B cell (primary cell): Measurements from ENCODE around the gene INPP4A. TPM values are rescaled to one million over a fixed set of nuclear protein-coding genes. Genes with fewer than 3 reads are reported as not detected.

Source experiments
- ATAC-seq: fragments of 200-7000 bp; cut with Tn5 transposase; one replicate; pipeline ENCODE4 v1.10.0; 2021; ENCODE audit warnings: low read depth, mild to moderate bottlenecking, moderate number of reproducible peaks, moderate library complexity
- CTCF ChIA-PET: fragments of 350-600 bp; sonication (Branson Sonifier 250); formaldehyde crosslinking; loops from one replicate; lab custom pipeline; 2021; ENCODE audit warnings: antibody characterized with exemption, inconsistent platforms; lab: Charles Lee
- POLR2A ChIA-PET: fragments of 350-600 bp; sonication (Branson Sonifier 250); formaldehyde crosslinking; loops from one replicate; lab custom pipeline; 2021; ENCODE audit warnings: antibody characterized with exemption; lab: Charles Lee
- DNase-seq: peaks from one replicate; pipeline ENCODE4 v3.0.0; 2013
- H2AFZ ChIP-seq: 2 replicates; pipeline ENCODE4 v1.6.1; 2012; ENCODE audit warnings: mild to moderate bottlenecking, low read depth, low read length; ENCODE audit not compliant: insufficient read depth, poor library complexity, severe bottlenecking
- H3K27ac ChIP-seq, 2 donors: 1 replicate in 1 of 2; 2 replicates in 1 of 2; pipeline ENCODE4 v1.5.1; 2012 to 2013; ENCODE audit warnings: low read length in 2 of 2, mild to moderate bottlenecking in 2 of 2, moderate library complexity in 1 of 2
- H3K27me3 ChIP-seq, 4 experiments: fragments of 200-600 bp in 1 of 4; sonication (generic) in 1 of 4; replicated peaks in 1 of 4; 1 replicate in 2 of 4; 2 replicates in 2 of 4; pipeline versions ENCODE4 v1.6.1 to v1.7.0; 2013 to 2016; ENCODE audit warnings: low read length in 3 of 4, mild to moderate bottlenecking in 2 of 4, mixed read lengths in 1 of 4, moderate library complexity in 1 of 4; ENCODE audit not compliant: insufficient read depth in 4 of 4, control insufficient read depth in 3 of 4; ENCODE audit errors: control extremely low read depth in 1 of 4
- H3K36me3 ChIP-seq, 2 experiments: replicated peaks in 1 of 2; 1 replicate in 1 of 2; 2 replicates in 1 of 2; pipeline versions ENCODE4 v1.6.1 to v1.7.1; 2013; ENCODE audit warnings: low read length in 1 of 2; ENCODE audit not compliant: insufficient read depth in 2 of 2, control insufficient read depth in 1 of 2; ENCODE audit errors: control extremely low read depth in 1 of 2, extremely low read depth in 1 of 2
- H3K4me1 ChIP-seq, 2 donors: fragments of 200-600 bp in 1 of 2; sonication (generic) in 1 of 2; 1 replicate in 1 of 2; 2 replicates in 1 of 2; pipeline versions ENCODE4 v1.5.1 to v1.6.1; 2013 to 2017; ENCODE audit warnings: low read length in 2 of 2; ENCODE audit not compliant: control insufficient read depth in 2 of 2, insufficient read depth in 2 of 2
- H3K4me2 ChIP-seq: replicated peaks from 2 replicates; pipeline ENCODE3; 2012; ENCODE audit warnings: mild to moderate bottlenecking, low read depth, low read length; ENCODE audit not compliant: poor library complexity, severe bottlenecking
- H3K4me3 ChIP-seq, 5 experiments: fragments of 200-600 bp in 1 of 5; sonication (generic) in 1 of 5; 1 replicate in 3 of 5; 2 replicates in 2 of 5; pipeline versions ENCODE4 v1.5.1 to v1.7.0; 2011 to 2016; ENCODE audit warnings: low read length in 4 of 5, mild to moderate bottlenecking in 4 of 5, low read depth in 2 of 5, control low read depth in 1 of 5, moderate library complexity in 1 of 5; ENCODE audit not compliant: insufficient read depth in 1 of 5; ENCODE audit errors: control extremely low read depth in 1 of 5, extremely low read depth in 1 of 5
- H3K79me2 ChIP-seq: fragments of 200-600 bp; sonication (generic); one replicate; pipeline ENCODE4 v1.6.0; 2016; ENCODE audit warnings: low read length; ENCODE audit not compliant: control insufficient read depth, insufficient read depth
- H3K9ac ChIP-seq: fragments of 200-600 bp; sonication (generic); 2 replicates; pipeline ENCODE4 v1.6.1; 2017; ENCODE audit warnings: mild to moderate bottlenecking, low read length, moderate library complexity
- H3K9me3 ChIP-seq, 3 donors: one replicate each; pipeline versions ENCODE4 v1.6.1 to v1.7.1; 2013; ENCODE audit warnings: low read length in 2 of 3; ENCODE audit not compliant: control insufficient read depth in 2 of 3, insufficient read depth in 1 of 3; ENCODE audit errors: control extremely low read depth in 1 of 3
- H4K20me1 ChIP-seq: 2 replicates; pipeline ENCODE4 v1.6.0; 2012; ENCODE audit warnings: mild to moderate bottlenecking, low read length; ENCODE audit not compliant: insufficient read depth, control insufficient read depth, poor library complexity, severe bottlenecking
- H3K27ac Mint-ChIP-seq: one replicate; pipeline ENCODE4 v1.8.0; 2021; ENCODE audit warnings: mixed read lengths
- H3K27me3 Mint-ChIP-seq: one replicate; pipeline ENCODE4 v1.8.0; 2021; ENCODE audit warnings: mixed read lengths
- H3K4me1 Mint-ChIP-seq: one replicate; pipeline ENCODE4 v1.8.0; 2021; ENCODE audit warnings: mixed read lengths
- H3K4me3 Mint-ChIP-seq: one replicate; pipeline ENCODE4 v1.8.0; 2021; ENCODE audit warnings: mixed read lengths
- H3K9me3 Mint-ChIP-seq: one replicate; pipeline ENCODE4 v1.8.0; 2022; ENCODE audit warnings: mixed read lengths; ENCODE audit not compliant: insufficient read depth
- EZH2 ChIP-seq: IDR thresholded peaks from 2 replicates; pipeline ENCODE4 v1.6.1; 2012; ENCODE audit warnings: borderline replicate concordance, low read depth, mild to moderate bottlenecking, moderate library complexity, low read length; ENCODE audit not compliant: insufficient read depth, poor library complexity, severe bottlenecking
- WGBS: methylation state at CpG from one replicate; pipeline ENCODE4 v1.1.5; 2013; ENCODE audit warnings: missing lambda C conversion rate; ENCODE audit not compliant: insufficient coverage; 5-methylcytosine and 5-hydroxymethylcytosine counted together
- intact Hi-C: fragments of 100-400 bp; cut with micrococcal nuclease; formaldehyde crosslinking; loops from one replicate; pipeline ENCODE4 v1.10.0; 2022
- polyA plus RNA-seq: library from polyadenylated mRNA; depleted of rRNA; stranded (reverse); fragments of >200 nt; gene quantifications from 2 replicates; pipeline ENCODE4 v1.2.3, GENCODE V29; 2012
- total RNA-seq, 2 donors: library from RNA; stranded (reverse); fragments of 120-200 nt in 1 of 2; gene quantifications; 1 replicate in 1 of 2; 2 replicates in 1 of 2; pipeline versions ENCODE4 v1.2.3 to v1.2.4, GENCODE V29; 2013 to 2022
- TF ChIP-seq, protein P1 (sequence below): fragments of 200-600 bp; IDR thresholded peaks from one replicate; pipeline ENCODE4 v1.8.0; 2022; ENCODE audit warnings: antibody characterized with exemption, mild to moderate bottlenecking

INPP4A gene
- total and polyA plus RNA-seq, 2 donors (not counting 1 experiment from before 2014, with no cell fraction given): 10.7 to 22.5 TPM

- H3K79me2 ChIP-seq: no peaks in the 10 kb centered on the region
- DNase-seq (no peak), ATAC-seq (no peak)
- ChIA-PET CTCF (no interaction called here), POLR2A (no interaction called here)
- no peaks in the 10 kb centered on the region for H4K20me1 ChIP-seq
- Mint-ChIP-seq H3K4me1 (peaks cover 10% of the 10 kb centered on the region), H3K27me3 (no peaks in the 10 kb centered on the region), H3K27ac (no peak overlapping the region), H3K9me3 (no peaks in the 10 kb centered on the region), H3K4me3 (no peak overlapping the region)
- H3K36me3 ChIP-seq: peaks cover 0 to 13% of the 10 kb centered on the region in 2 experiments
- H2AFZ ChIP-seq: no peak overlapping the region
- H3K9me3 ChIP-seq: no peaks in the 10 kb centered on the region
- peaks cover 6 to 10% of the 10 kb centered on the region in 2 donors for H3K4me1 ChIP-seq
- no peak overlapping the region for H3K4me3 ChIP-seq
- WGBS: 97% methylated on average over 22 of the region's 22 CpGs
- no peak overlapping the region for H3K9ac ChIP-seq
- no peaks in the 10 kb centered on the region for H3K27me3 ChIP-seq
- no peak overlapping the region for H3K27ac ChIP-seq
- intact Hi-C loops: no loop called here
- TF ChIP-seq EZH2: no peak
- TF ChIP-seq, protein P1, sequence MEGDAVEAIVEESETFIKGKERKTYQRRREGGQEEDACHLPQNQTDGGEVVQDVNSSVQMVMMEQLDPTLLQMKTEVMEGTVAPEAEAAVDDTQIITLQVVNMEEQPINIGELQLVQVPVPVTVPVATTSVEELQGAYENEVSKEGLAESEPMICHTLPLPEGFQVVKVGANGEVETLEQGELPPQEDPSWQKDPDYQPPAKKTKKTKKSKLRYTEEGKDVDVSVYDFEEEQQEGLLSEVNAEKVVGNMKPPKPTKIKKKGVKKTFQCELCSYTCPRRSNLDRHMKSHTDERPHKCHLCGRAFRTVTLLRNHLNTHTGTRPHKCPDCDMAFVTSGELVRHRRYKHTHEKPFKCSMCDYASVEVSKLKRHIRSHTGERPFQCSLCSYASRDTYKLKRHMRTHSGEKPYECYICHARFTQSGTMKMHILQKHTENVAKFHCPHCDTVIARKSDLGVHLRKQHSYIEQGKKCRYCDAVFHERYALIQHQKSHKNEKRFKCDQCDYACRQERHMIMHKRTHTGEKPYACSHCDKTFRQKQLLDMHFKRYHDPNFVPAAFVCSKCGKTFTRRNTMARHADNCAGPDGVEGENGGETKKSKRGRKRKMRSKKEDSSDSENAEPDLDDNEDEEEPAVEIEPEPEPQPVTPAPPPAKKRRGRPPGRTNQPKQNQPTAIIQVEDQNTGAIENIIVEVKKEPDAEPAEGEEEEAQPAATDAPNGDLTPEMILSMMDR: no peak
- no peak overlapping the region for H3K4me2 ChIP-seq
Measured at GRCh38 chr2:98576666-98577312, 132.1 kb downstream of the INPP4A start.

- peaks cover 0 to 10% of the 10 kb centered on the region in 2 experiments for H3K36me3 ChIP-seq
- CTCF ChIA-PET: interaction anchor here (1.0 kb wide), 1 partner anchor 19 kb away, joined by 3 read pairs; no protein-coding TSS in a partner anchor
Measured at GRCh38 chr2:98577313-98577712, 132.7 kb downstream of the INPP4A start.

More at GRCh38 chr2:98577313-98577712, 132.7 kb downstream of the INPP4A start:
- TF ChIP-seq, protein P1: no peak
- TF ChIP-seq EZH2: no peak
- no peak overlapping the region for H3K9ac ChIP-seq
- WGBS: 98% methylated on average over 9 of the region's 10 CpGs
- intact Hi-C loops: no loop called here
- Mint-ChIP-seq H3K9me3 (no peaks in the 10 kb centered on the region), H3K27me3 (no peaks in the 10 kb centered on the region), H3K27ac (no peak overlapping the region), H3K4me1 (peaks cover 10% of the 10 kb centered on the region), H3K4me3 (no peak overlapping the region)
- no peaks in the 10 kb centered on the region for H3K79me2 ChIP-seq
- no peak for DNase-seq
- H3K27ac ChIP-seq: no peak overlapping the region
- POLR2A ChIA-PET: no interaction called here
- ATAC-seq: no peak
- no peak overlapping the region for H3K4me3 ChIP-seq
- no peak overlapping the region for H3K4me2 ChIP-seq
- H3K27me3 ChIP-seq: no peaks in the 10 kb centered on the region
- no peak overlapping the region for H2AFZ ChIP-seq
- peaks cover 6 to 10% of the 10 kb centered on the region in 2 donors for H3K4me1 ChIP-seq
- no peaks in the 10 kb centered on the region for H3K9me3 ChIP-seq
- no peaks in the 10 kb centered on the region for H4K20me1 ChIP-seq
